Measurements from ENCODE around the gene CEMIP2.

Gene CEMIP2

DNA sequence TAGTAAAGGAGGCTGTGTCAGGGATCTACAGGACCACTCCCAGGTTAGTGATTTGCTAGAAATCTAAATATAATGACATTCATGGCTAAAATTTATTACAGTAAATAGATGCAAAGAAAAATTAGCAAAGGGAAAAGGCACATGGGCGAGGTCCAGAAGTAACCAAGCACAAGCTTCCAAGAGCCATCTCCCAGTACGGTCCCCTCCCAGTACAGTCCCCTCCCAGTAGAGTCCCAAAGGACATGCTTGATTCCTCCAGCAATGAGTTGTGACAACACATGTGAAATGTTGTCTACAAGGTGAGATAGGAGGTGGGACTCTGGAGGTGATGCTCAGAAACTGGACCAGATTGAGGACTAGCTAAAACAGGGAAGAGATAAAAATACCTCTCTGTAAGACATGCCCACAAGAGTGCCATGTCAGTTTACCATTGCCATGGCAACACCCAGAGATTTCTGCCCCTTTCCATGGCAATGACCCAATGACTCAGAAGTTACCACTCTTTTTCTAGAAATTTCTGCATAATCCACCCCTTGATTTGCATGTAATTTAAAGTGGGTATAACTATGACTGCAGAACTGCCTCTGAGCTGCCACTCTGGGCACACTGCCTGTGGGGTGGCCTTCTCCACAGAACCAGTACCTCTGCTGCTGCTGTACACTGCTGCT lies 27.9 kb upstream of the CEMIP2 start:
- Histone ChIP-seq H3K27me3 (ENCODE audit: insufficient read depth, low read length) (no peaks in the 10 kb centered on the region), H3K9ac (ENCODE audit: low read depth, low read length) (no peak overlapping the region), H3K4me3 (ENCODE audit: low read length) (no peak overlapping the region), H3K9me3 (ENCODE audit: insufficient read depth, low read depth, low read length) (no peaks in the 10 kb centered on the region), H3K4me1 (ENCODE audit: insufficient read depth, low read length) (no peaks in the 10 kb centered on the region), H3K36me3 (ENCODE audit: insufficient read depth, low read length) (no peaks in the 10 kb centered on the region), H3K27ac (ENCODE audit: low read depth, low read length) (no peak overlapping the region)
- WGBS = 96% methylated on average over 2 of the region's 2 CpGs

DNA sequence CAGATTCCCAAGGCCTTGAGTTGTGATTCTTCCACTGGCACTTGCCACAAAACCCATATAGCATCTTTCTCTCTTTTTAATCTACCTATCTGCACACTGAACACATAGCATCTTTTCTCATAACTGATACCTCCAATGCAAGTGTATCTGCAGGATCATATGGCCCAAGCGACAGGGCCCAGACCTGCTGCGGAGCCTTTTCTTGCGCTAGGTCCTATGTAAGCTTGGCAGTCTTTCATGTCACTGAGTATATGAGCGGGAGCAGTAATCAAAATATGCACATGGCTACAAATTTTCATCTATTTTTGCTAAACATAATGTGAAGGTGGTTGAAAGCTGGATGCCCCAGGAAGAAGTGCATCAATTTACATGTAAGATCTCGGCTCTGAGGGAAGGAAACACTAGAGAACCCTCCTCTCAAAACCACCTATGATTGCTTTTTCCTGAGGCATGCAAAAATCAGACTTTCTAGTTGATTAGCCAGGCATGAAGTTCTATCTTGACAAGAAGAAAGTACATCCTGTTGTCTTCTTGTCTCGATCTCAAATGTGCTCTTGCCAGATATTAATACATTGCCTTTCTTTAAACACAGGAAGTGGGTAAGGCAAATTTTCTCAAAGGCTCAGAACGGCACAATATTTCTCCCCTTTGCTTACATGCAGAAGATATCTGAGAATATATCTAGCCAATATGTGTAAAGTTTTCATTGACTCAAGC lies 26.9 kb upstream of the CEMIP2 start:
- Histone ChIP-seq H3K4me3 (ENCODE audit: low read length) (no peak overlapping the region), H3K9ac (ENCODE audit: low read depth, low read length) (no peak overlapping the region), H3K4me1 (ENCODE audit: insufficient read depth, low read length) (no peaks in the 10 kb centered on the region), H3K27me3 (ENCODE audit: insufficient read depth, low read length) (no peaks in the 10 kb centered on the region), H3K27ac (ENCODE audit: low read depth, low read length) (no peak overlapping the region), H3K9me3 (ENCODE audit: insufficient read depth, low read depth, low read length) (no peaks in the 10 kb centered on the region), H3K36me3 (ENCODE audit: insufficient read depth, low read length) (no peaks in the 10 kb centered on the region)
- 95% methylated on average over 6 of the region's 7 CpGs for WGBS

DNA sequence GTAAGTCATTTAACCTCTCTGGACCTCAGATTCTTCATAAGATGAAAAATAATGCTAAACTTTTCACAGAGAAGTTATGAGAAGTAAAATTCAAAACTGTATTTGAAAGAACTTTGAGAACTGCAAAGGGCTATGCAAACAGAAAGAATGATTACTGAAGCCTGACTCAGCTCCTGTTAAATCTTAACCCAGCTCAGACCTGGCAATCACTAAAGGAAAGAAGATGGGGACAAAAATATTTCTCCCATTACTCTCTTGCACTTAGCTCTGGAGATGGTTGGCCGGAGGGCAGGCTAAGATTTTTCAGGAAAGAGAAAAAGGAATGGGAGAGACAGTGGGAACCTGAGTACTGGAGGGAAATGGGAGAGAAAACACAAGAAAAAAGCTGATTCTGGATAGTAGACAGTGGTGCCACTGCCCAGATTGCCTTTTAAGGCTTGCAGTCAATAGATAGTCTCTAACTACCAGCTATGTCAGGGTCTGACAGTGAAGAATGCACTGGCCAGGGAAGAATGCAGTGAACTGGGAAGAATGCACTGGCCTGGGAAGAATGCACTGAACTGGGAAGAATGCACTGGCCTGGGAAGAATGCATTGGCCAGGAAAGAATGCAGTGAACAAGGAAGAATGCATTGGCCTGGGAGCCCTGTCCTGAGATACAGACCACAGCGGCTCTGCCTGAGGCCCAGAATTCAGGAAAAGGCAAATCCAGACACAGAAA lies 25.2 kb upstream of the CEMIP2 start:
- Histone ChIP-seq H3K36me3 (ENCODE audit: insufficient read depth, low read length) (no peaks in the 10 kb centered on the region), H3K4me1 (ENCODE audit: insufficient read depth, low read length) (no peaks in the 10 kb centered on the region), H3K27me3 (ENCODE audit: insufficient read depth, low read length) (no peaks in the 10 kb centered on the region), H3K27ac (ENCODE audit: low read depth, low read length) (peak overlapping the region; percentile 64; the same call in 1 of the 2 replicates), H3K9ac (ENCODE audit: low read depth, low read length) (no peak overlapping the region), H3K4me3 (ENCODE audit: low read length) (no peak overlapping the region), H3K9me3 (ENCODE audit: insufficient read depth, low read depth, low read length) (no peaks in the 10 kb centered on the region)
- 96% methylated on average over 2 of the region's 2 CpGs for WGBS

- no peaks in the 10 kb centered on the region for H3K27me3 ChIP-seq (ENCODE audit: insufficient read depth, low read length)
- no peak overlapping the region for H3K4me3 ChIP-seq (ENCODE audit: low read length)
- no peaks in the 10 kb centered on the region for H3K36me3 ChIP-seq (ENCODE audit: insufficient read depth, low read length)
- H3K27ac ChIP-seq (ENCODE audit: low read depth, low read length) = no peak overlapping the region
- no peaks in the 10 kb centered on the region for H3K9me3 ChIP-seq (ENCODE audit: insufficient read depth, low read depth, low read length)
- H3K9ac ChIP-seq (ENCODE audit: low read depth, low read length) = no peak overlapping the region
- WGBS = 91% methylated on average over 4 of the region's 4 CpGs
- no peaks in the 10 kb centered on the region for H3K4me1 ChIP-seq (ENCODE audit: insufficient read depth, low read length)
Observed at GRCh38 chr9:71791875-71792274, 23.6 kb upstream of the CEMIP2 start.

- H3K36me3 ChIP-seq (ENCODE audit: insufficient read depth, low read length) = no peaks in the 10 kb centered on the region
- H3K27me3 ChIP-seq (ENCODE audit: insufficient read depth, low read length) = no peaks in the 10 kb centered on the region
- H3K9me3 ChIP-seq (ENCODE audit: insufficient read depth, low read depth, low read length) = no peaks in the 10 kb centered on the region
- no peak overlapping the region for H3K9ac ChIP-seq (ENCODE audit: low read depth, low read length)
- WGBS = 93% methylated on average over 1 of the region's 1 CpG
- H3K27ac ChIP-seq (ENCODE audit: low read depth, low read length) = no peak overlapping the region
- H3K4me1 ChIP-seq (ENCODE audit: insufficient read depth, low read length) = no peaks in the 10 kb centered on the region
- H3K4me3 ChIP-seq (ENCODE audit: low read length) = no peak overlapping the region
Observed at GRCh38 chr9:71790296-71790695, 22.0 kb upstream of the CEMIP2 start.

DNA sequence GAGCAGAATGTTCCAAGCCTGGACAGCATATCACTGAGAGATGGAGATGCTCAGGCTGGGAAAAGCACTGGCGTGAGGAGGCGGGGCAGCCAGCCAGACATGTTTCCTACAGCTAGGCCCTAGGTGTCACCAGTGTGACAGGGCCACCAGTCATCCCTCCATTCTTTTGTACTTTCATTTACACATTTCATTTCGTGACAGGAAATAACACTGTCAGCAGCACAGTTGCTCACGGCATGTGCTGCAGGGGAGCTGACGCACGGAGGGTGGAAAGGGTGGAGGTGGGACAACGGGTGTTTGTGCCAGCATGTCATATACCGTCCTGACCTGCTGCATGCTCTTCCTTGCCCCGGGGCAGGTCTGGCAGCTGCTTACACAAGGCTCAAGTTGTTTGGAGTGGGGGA lies 14.8 kb upstream of the CEMIP2 start:
- 55% methylated on average over 9 of the region's 9 CpGs for WGBS
- H3K4me3 ChIP-seq (ENCODE audit: low read length) = no peak overlapping the region
- H3K4me1 ChIP-seq (ENCODE audit: insufficient read depth, low read length) = no peaks in the 10 kb centered on the region
- H3K36me3 ChIP-seq (ENCODE audit: insufficient read depth, low read length) = no peaks in the 10 kb centered on the region
- no peak overlapping the region for H3K27ac ChIP-seq (ENCODE audit: low read depth, low read length)
- no peak overlapping the region for H3K9ac ChIP-seq (ENCODE audit: low read depth, low read length)
- no peaks in the 10 kb centered on the region for H3K9me3 ChIP-seq (ENCODE audit: insufficient read depth, low read depth, low read length)
- no peaks in the 10 kb centered on the region for H3K27me3 ChIP-seq (ENCODE audit: insufficient read depth, low read length)

DNA sequence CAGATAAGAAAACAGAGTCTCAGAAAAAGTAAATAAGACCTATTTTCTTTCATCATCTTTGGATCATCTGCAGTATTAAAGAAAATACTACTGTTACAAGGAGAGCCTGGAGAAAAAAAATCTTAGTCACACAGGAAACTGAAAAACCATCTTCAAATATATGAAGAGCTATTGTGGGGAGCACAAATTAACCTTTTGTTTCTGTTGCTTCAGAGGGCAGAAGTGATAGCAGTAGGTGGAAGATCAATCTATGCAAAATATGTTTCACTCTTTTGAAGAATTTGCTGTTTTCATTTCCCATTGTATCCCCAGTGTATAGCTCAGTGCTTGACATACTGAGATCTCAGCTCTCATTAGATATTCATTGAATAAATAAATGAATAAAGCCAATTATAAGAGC lies 13.1 kb upstream of the CEMIP2 start:
- H3K9me3 ChIP-seq (ENCODE audit: insufficient read depth, low read depth, low read length) = no peaks in the 10 kb centered on the region
- no peak overlapping the region for H3K27ac ChIP-seq (ENCODE audit: low read depth, low read length)
- no peaks in the 10 kb centered on the region for H3K36me3 ChIP-seq (ENCODE audit: insufficient read depth, low read length)
- H3K9ac ChIP-seq (ENCODE audit: low read depth, low read length) = no peak overlapping the region
- H3K27me3 ChIP-seq (ENCODE audit: insufficient read depth, low read length) = no peaks in the 10 kb centered on the region
- H3K4me3 ChIP-seq (ENCODE audit: low read length) = no peak overlapping the region
- H3K4me1 ChIP-seq (ENCODE audit: insufficient read depth, low read length) = no peaks in the 10 kb centered on the region

- no peaks in the 10 kb centered on the region for H3K36me3 ChIP-seq (ENCODE audit: insufficient read depth, low read length)
- H3K4me3 ChIP-seq (ENCODE audit: low read length) = no peak overlapping the region
- 81% methylated on average over 2 of the region's 3 CpGs for WGBS
Observed at GRCh38 chr9:71780953-71781352, 12.6 kb upstream of the CEMIP2 start.

DNA sequence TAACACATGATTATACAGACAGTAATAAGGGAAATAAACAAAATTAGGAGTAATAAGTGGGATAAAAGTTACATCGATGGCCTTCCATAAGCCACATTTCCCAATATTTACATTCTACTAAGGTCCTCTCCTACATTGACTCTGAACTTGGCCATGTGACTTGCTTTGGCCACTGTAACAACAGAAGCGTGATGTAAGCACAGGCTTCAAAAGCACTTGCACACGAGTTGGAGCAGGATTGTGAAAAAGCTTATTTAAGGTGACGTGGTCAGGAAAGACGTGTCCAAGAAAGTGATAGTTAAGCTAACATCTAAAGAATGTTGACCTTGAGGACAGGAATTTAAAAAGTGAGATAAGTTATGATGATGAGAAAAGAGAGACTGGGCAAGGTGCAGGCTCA lies 9.8 kb upstream of the CEMIP2 start:
- Histone ChIP-seq H3K9ac (ENCODE audit: low read depth, low read length) (no peak overlapping the region), H3K4me1 (ENCODE audit: insufficient read depth, low read length) (no peaks in the 10 kb centered on the region), H3K36me3 (ENCODE audit: insufficient read depth, low read length) (no peaks in the 10 kb centered on the region), H3K27ac (ENCODE audit: low read depth, low read length) (no peak overlapping the region), H3K4me3 (ENCODE audit: low read length) (no peak overlapping the region), H3K9me3 (ENCODE audit: insufficient read depth, low read depth, low read length) (no peaks in the 10 kb centered on the region), H3K27me3 (ENCODE audit: insufficient read depth, low read length) (no peaks in the 10 kb centered on the region)
- 93% methylated on average over 5 of the region's 5 CpGs for WGBS

More at GRCh38 chr9:71780953-71781352, 12.6 kb upstream of the CEMIP2 start:
- H3K27me3 ChIP-seq (ENCODE audit: insufficient read depth, low read length) = no peaks in the 10 kb centered on the region
- H3K9ac ChIP-seq (ENCODE audit: low read depth, low read length) = no peak overlapping the region
- H3K4me1 ChIP-seq (ENCODE audit: insufficient read depth, low read length) = no peaks in the 10 kb centered on the region
- no peaks in the 10 kb centered on the region for H3K9me3 ChIP-seq (ENCODE audit: insufficient read depth, low read depth, low read length)
- no peak overlapping the region for H3K27ac ChIP-seq (ENCODE audit: low read depth, low read length)

GRCh38 chr9:71774920-71775319 lies 6.6 kb upstream of the CEMIP2 start:
- Histone ChIP-seq H3K27ac (ENCODE audit: low read depth, low read length) (no peak overlapping the region), H3K9ac (ENCODE audit: low read depth, low read length) (no peak overlapping the region), H3K4me3 (ENCODE audit: low read length) (no peak overlapping the region), H3K9me3 (ENCODE audit: insufficient read depth, low read depth, low read length) (no peaks in the 10 kb centered on the region), H3K27me3 (ENCODE audit: insufficient read depth, low read length) (peaks cover 7% of the 10 kb centered on the region; the same call in 1 of the 2 replicates), H3K36me3 (ENCODE audit: insufficient read depth, low read length) (no peaks in the 10 kb centered on the region), H3K4me1 (ENCODE audit: insufficient read depth, low read length) (0 out of 2 replicates have a peak, but pooled peaks cover 4% of the 10 kb centered on the region)
- 93% methylated on average over 3 of the region's 3 CpGs for WGBS

GRCh38 chr9:71772726-71773125 lies 4.4 kb upstream of the CEMIP2 start:
- no peak overlapping the region for H3K4me3 ChIP-seq (ENCODE audit: low read length)
- H3K27me3 ChIP-seq (ENCODE audit: insufficient read depth, low read length) = peaks cover 9% of the 10 kb centered on the region; the same call in 1 of the 2 replicates
- H3K4me1 ChIP-seq (ENCODE audit: insufficient read depth, low read length) = 0 out of 2 replicates have a peak, but pooled peaks cover 4% of the 10 kb centered on the region
- 86% methylated on average over 4 of the region's 4 CpGs for WGBS
- no peaks in the 10 kb centered on the region for H3K9me3 ChIP-seq (ENCODE audit: insufficient read depth, low read depth, low read length)
- no peaks in the 10 kb centered on the region for H3K36me3 ChIP-seq (ENCODE audit: insufficient read depth, low read length)
- H3K9ac ChIP-seq (ENCODE audit: low read depth, low read length) = no peak overlapping the region
- no peak overlapping the region for H3K27ac ChIP-seq (ENCODE audit: low read depth, low read length)
